SK-N-SH (cell line): ENCODE measurements around the gene PTPRJ. TPM values are rescaled to one million over a fixed set of nuclear protein-coding genes. Genes with fewer than 3 reads are reported as not detected.

Experiments
- CTCF ChIA-PET: fragments of 300-600, 350-600 bp; formaldehyde crosslinking; extraction: SDS; loops from one replicate; lab custom pipeline; 2021; lab: Yijun Ruan, JAX
- POLR2A ChIA-PET: fragments of 350-600 bp; sonication (Branson Sonifier 250); formaldehyde crosslinking; extraction: SDS; loops from one replicate; lab custom pipeline; 2020; ENCODE audit warnings: antibody characterized with exemption, inconsistent platforms; lab: Yijun Ruan, JAX
- DNase-seq: peaks from one replicate; pipeline ENCODE4 v3.0.0; 2012
- H2AFZ ChIP-seq: fragments of 200-600 bp; sonication (generic); 2 replicates; pipeline ENCODE4 v1.8.1; 2016; ENCODE audit warnings: antibody characterized with exemption, mild to moderate bottlenecking, low read depth
- H3F3A ChIP-seq: fragments of 200-600 bp; sonication (generic); replicated peaks from 2 replicates; pipeline ENCODE3; 2016; ENCODE audit warnings: antibody characterized with exemption, mild to moderate bottlenecking; ENCODE audit not compliant: insufficient read depth
- H3K27ac ChIP-seq, 2 experiments: fragments of 200-500 bp in 1 of 2; fragments of 200-600 bp in 1 of 2; sonication (Bioruptor generic) in 1 of 2; sonication (generic), shearing (Covaris generic) in 1 of 2; 2 replicates each; pipeline versions ENCODE4 v1.5.1 to v1.6.1; 2014 to 2016; ENCODE audit warnings: low read depth in 2 of 2, inconsistent platforms in 1 of 2, low read length in 1 of 2, mild to moderate bottlenecking in 1 of 2, mixed read lengths in 1 of 2
- H3K27me3 ChIP-seq: fragments of 200-600 bp; sonication (generic), shearing (Covaris generic); 2 replicates; pipeline ENCODE4 v1.6.1; 2016; ENCODE audit warnings: mixed run types; ENCODE audit not compliant: insufficient read depth
- H3K36me3 ChIP-seq, 2 experiments: fragments of 200-500 bp in 1 of 2; fragments of 200-600 bp in 1 of 2; sonication (Bioruptor generic) in 1 of 2; sonication (generic) in 1 of 2; replicated peaks in 1 of 2; 2 replicates each; pipeline versions ENCODE3 to v1.5.1; 2014 to 2016; ENCODE audit warnings: low read length in 1 of 2, mild to moderate bottlenecking in 1 of 2; ENCODE audit not compliant: insufficient read depth in 2 of 2, control insufficient read depth in 1 of 2
- H3K4me1 ChIP-seq, 2 experiments: fragments of 200-500 bp in 1 of 2; fragments of 200-600 bp in 1 of 2; sonication (Bioruptor generic) in 1 of 2; sonication (generic), shearing (Covaris generic) in 1 of 2; 2 replicates each; pipeline versions ENCODE4 v1.5.1 to v1.6.1; 2014 to 2016; ENCODE audit warnings: low read depth in 1 of 2, low read length in 1 of 2, mixed run types in 1 of 2; ENCODE audit not compliant: insufficient read depth in 2 of 2, control insufficient read depth in 1 of 2
- H3K4me2 ChIP-seq: fragments of 200-600 bp; sonication (generic), shearing (Covaris generic); 2 replicates; pipeline ENCODE4 v1.6.1; 2017; ENCODE audit warnings: mixed run types
- H3K4me3 ChIP-seq, 2 experiments: fragments of 200-500 bp in 1 of 2; fragments of 200-600 bp in 1 of 2; sonication (Bioruptor generic) in 1 of 2; sonication (generic), shearing (Covaris generic) in 1 of 2; 2 replicates each; pipeline versions ENCODE4 v1.5.1 to v1.8.1; 2014 to 2016; ENCODE audit warnings: low read depth in 2 of 2, inconsistent platforms in 1 of 2, low read length in 1 of 2, mild to moderate bottlenecking in 1 of 2, mixed read lengths in 1 of 2, moderate library complexity in 1 of 2
- H3K79me2 ChIP-seq: fragments of 200-600 bp; sonication (generic); 2 replicates; pipeline ENCODE4 v1.8.1; 2017; ENCODE audit warnings: mild to moderate bottlenecking; ENCODE audit not compliant: insufficient read depth
- H3K9ac ChIP-seq: fragments of 200-600 bp; sonication (generic); 2 replicates; pipeline ENCODE4 v1.6.1; 2017; ENCODE audit warnings: mixed run types
- H3K9me2 ChIP-seq: fragments of 200-600 bp; sonication (generic); 2 replicates; pipeline ENCODE4 v1.6.1; 2017; ENCODE audit warnings: mixed run types
- H3K9me3 ChIP-seq: fragments of 200-600 bp; sonication (generic); 2 replicates; pipeline ENCODE4 v1.6.1; 2017; ENCODE audit warnings: mixed run types, mild to moderate bottlenecking, moderate library complexity
- H4K20me1 ChIP-seq: fragments of 200-600 bp; sonication (generic); 2 replicates; pipeline ENCODE4 v1.6.1; 2017; ENCODE audit warnings: mild to moderate bottlenecking, mixed run types; ENCODE audit not compliant: insufficient read depth
- CHD2 ChIP-seq: fragments of 150-350 bp; IDR thresholded peaks from 2 replicates; pipeline ENCODE4 v1.6.1; 2018; ENCODE audit warnings: low read length; ENCODE audit not compliant: partially characterized antibody
- EP300 ChIP-seq, 2 experiments: IDR thresholded peaks; 2 replicates each; pipeline versions ENCODE4 v1.4.0 to v1.6.1; 2012; ENCODE audit warnings: borderline replicate concordance in 1 of 2, low read depth in 1 of 2, low read length in 1 of 2
- FOSL2 ChIP-seq: IDR thresholded peaks from 2 replicates; pipeline ENCODE4 v1.4.0; 2012; ENCODE audit warnings: low read depth, mild to moderate bottlenecking, moderate library complexity, borderline replicate concordance
- FOXJ3 ChIP-seq: sonication (generic); formaldehyde crosslinking; IDR thresholded peaks from 2 replicates; pipeline ENCODE4 v1.5.1; 2020; ENCODE audit warnings: mild to moderate bottlenecking, missing genetic modification reagents
- FOXM1 ChIP-seq: IDR thresholded peaks from 2 replicates; pipeline ENCODE4 v1.4.0; 2012; ENCODE audit warnings: low read depth, mild to moderate bottlenecking
- GABPA ChIP-seq: IDR thresholded peaks from 2 replicates; pipeline ENCODE4 v1.4.0; 2012; ENCODE audit warnings: low read depth, mild to moderate bottlenecking
- GATA2 ChIP-seq: sonication (generic); formaldehyde crosslinking; IDR thresholded peaks from 2 replicates; pipeline ENCODE4 v1.5.0; 2020; ENCODE audit warnings: mild to moderate bottlenecking, missing genetic modification reagents
- IRF3 ChIP-seq: fragments of 150-350 bp; IDR thresholded peaks from 2 replicates; pipeline ENCODE4 v1.6.1; 2016; ENCODE audit warnings: mild to moderate bottlenecking, low read depth, low read length
- MAX ChIP-seq: IDR thresholded peaks from 2 replicates; pipeline ENCODE4 v1.4.0; 2012; ENCODE audit warnings: low read depth
- PBX3 ChIP-seq: IDR thresholded peaks from 2 replicates; pipeline ENCODE4; 2012
- POLR2AphosphoS5 ChIP-seq: IDR thresholded peaks from 2 replicates; pipeline ENCODE4 v1.6.1; 2012; ENCODE audit warnings: low read depth, low read length
- RAD21 ChIP-seq: IDR thresholded peaks from 2 replicates; pipeline ENCODE4 v1.6.1; 2012; ENCODE audit warnings: mild to moderate bottlenecking, low read length
- RCOR1 ChIP-seq: fragments of 150-350 bp; IDR thresholded peaks from 2 replicates; pipeline ENCODE4 v1.6.1; 2017; ENCODE audit warnings: antibody characterized with exemption, low read length
- RFX5 ChIP-seq: IDR thresholded peaks from 2 replicates; pipeline ENCODE4 v1.6.1; 2012; ENCODE audit warnings: mild to moderate bottlenecking, improper control_type of control experiment, low read length
- SIN3A ChIP-seq: IDR thresholded peaks from 2 replicates; pipeline ENCODE4 v1.6.1; 2012; ENCODE audit warnings: low read depth, mild to moderate bottlenecking, low read length, moderate library complexity, borderline replicate concordance
- SMC3 ChIP-seq: IDR thresholded peaks from 2 replicates; pipeline ENCODE4 v1.6.1; 2012; ENCODE audit warnings: low read depth, low read length, improper control_type of control experiment
- TAF1 ChIP-seq: IDR thresholded peaks from 2 replicates; pipeline ENCODE4 v1.6.1; 2012; ENCODE audit warnings: low read depth, mild to moderate bottlenecking, low read length, moderate library complexity, borderline replicate concordance
- TCF12 ChIP-seq: IDR thresholded peaks from 2 replicates; pipeline ENCODE4 v1.4.0; 2012
- USF2 ChIP-seq: fragments of 150-350 bp; IDR thresholded peaks from 2 replicates; pipeline ENCODE4 v1.6.1; 2017; ENCODE audit warnings: antibody characterized with exemption, low read length, low read depth, borderline replicate concordance
- ZBTB33 ChIP-seq: IDR thresholded peaks from 2 replicates; pipeline ENCODE4 v1.4.0; 2012; ENCODE audit warnings: low read depth, borderline replicate concordance
- WGBS: methylation state at CpG from one replicate; pipeline ENCODE4 v1.1.6; 2017; ENCODE audit warnings: low lambda C conversion rate; 5-methylcytosine and 5-hydroxymethylcytosine counted together
- polyA plus RNA-seq, 3 experiments: library from polyadenylated mRNA; depleted of rRNA; stranded (reverse); fragments of >200 nt; gene quantifications; 2 replicates each; pipeline ENCODE4 v1.2.3, GENCODE V29; 2012

Gene PTPRJ
- polyA plus RNA-seq, 1 of the 3 experiments (the other 2 are of a cell fraction): 4.5 TPM

- Histone ChIP-seq H3K4me3 (no peak overlapping the region), H3K4me1 (peaks cover 0 to 3% of the 10 kb centered on the region in 2 experiments; a peak in 1 of 4 replicates), H3F3A (no peaks in the 10 kb centered on the region), H3K27me3 (no peaks in the 10 kb centered on the region), H3K79me2 (no peaks in the 10 kb centered on the region), H3K4me2 (no peak overlapping the region), H2AFZ (no peak overlapping the region), H3K9me2 (no peaks in the 10 kb centered on the region), H3K36me3 (peaks cover 22 to 29% of the 10 kb centered on the region in 2 experiments), H3K9me3 (no peaks in the 10 kb centered on the region), H3K27ac (no peak overlapping the region), H3K9ac (no peak overlapping the region), H4K20me1 (no peaks in the 10 kb centered on the region)
- WGBS: 75% methylated on average over 3 of the region's 3 CpGs
- DNase-seq: no peak
- TF ChIP-seq SMC3 (no peak), EP300 (IDR thresholded peaks at IDR 0.05; ENCODE audit: borderline replicate concordance in 1 of 2, low read depth in 1 of 2, low read length in 1 of 2) (no peak), IRF3 (no peak), FOSL2 (no peak), FOXJ3 (CRISPR knock-in tag) (no peak), FOXM1 (no peak), TAF1 (no peak), PBX3 (no peak), ZBTB33 (no peak), CHD2 (no peak), RFX5 (no peak), USF2 (no peak), SIN3A (no peak), GABPA (no peak), GATA2 (CRISPR knock-in tag) (no peak), RAD21 (no peak), POLR2AphosphoS5 (no peak), TCF12 (no peak), MAX (no peak), RCOR1 (no peak)
- ChIA-PET POLR2A (no interaction called here), CTCF (interaction anchor here (1.5 kb wide), 1 partner anchor 142 kb away, joined by 3 read pairs; no protein-coding TSS in a partner anchor)
Measured at GRCh38 chr11:48165426-48165825, 185.1 kb downstream of the PTPRJ start.
